Measurements from ENCODE around the gene CENPA. TPM values are rescaled to one million over a fixed set of nuclear protein-coding genes. Genes with fewer than 3 reads are reported as not detected.
A peak's percentile ranks its signal among the peaks of the same experiment; 100 is the strongest.

The CENPA gene
- total and polyA plus RNA-seq, 2 of the 13 experiments (the other 11 are each of a cell fraction or from before 2014, with no cell fraction given) = 28.5 to 38.5 TPM

GRCh38 chr2:26764078-26764887 is 21.6 kb upstream of the CENPA start, which contains the start of gene SLC35F6 (continued):
- TF ChIP-seq SRSF1 (optimal IDR thresholded peaks at IDR 0.05; ENCODE audit: low read depth, low read length) = peak; percentile 81
- peak; percentile 77; the same call in 1 of the 2 replicates for TF ChIP-seq SALL1 (CRISPR knock-in tag; IDR thresholded peaks at IDR 0.05)
- no peak for TF ChIP-seq NFIB (CRISPR knock-in tag; IDR thresholded peaks at IDR 0.05; ENCODE audit: borderline replicate concordance)
- peak in 1 of 2 experiments; percentile 75; a peak in 2 of 4 replicates for TF ChIP-seq KLF16 (CRISPR knock-in tag; IDR thresholded peaks at IDR 0.05)
- TF ChIP-seq GFI1 (CRISPR knock-in tag; IDR thresholded peaks at IDR 0.05; ENCODE audit: borderline replicate concordance) = 0 out of 2 replicates have a peak, but pooled peaks have one; percentile 43
- TF ChIP-seq ZNF280D (CRISPR knock-in tag; IDR thresholded peaks at IDR 0.05) = no peak
- TF ChIP-seq ATF2 (CRISPR knock-in tag; IDR thresholded peaks at IDR 0.05) = peak; percentile 40; the same call in 1 of the 2 replicates
- TF ChIP-seq HNRNPLL (IDR thresholded peaks at IDR 0.05; ENCODE audit: low read depth, low read length, poor library complexity, severe bottlenecking) = peak; percentile 71
- no peak for TF ChIP-seq DBP (CRISPR knock-in tag; IDR thresholded peaks at IDR 0.05; ENCODE audit: not compliant biosample characterization)
- TF ChIP-seq IKZF5 (CRISPR knock-in tag; IDR thresholded peaks at IDR 0.05) = peak; percentile 68; the same call in 1 of the 2 replicates
- TF ChIP-seq KDM2A (CRISPR knock-in tag; IDR thresholded peaks at IDR 0.05; ENCODE audit: borderline replicate concordance, low read depth) = peak; percentile 87; the same call in 1 of the 2 replicates
- TF ChIP-seq ZNF230 (CRISPR knock-in tag; IDR thresholded peaks at IDR 0.05) = no peak; the same call in 1 of the 2 replicates
- peak; percentile 87; the same call in 1 of the 2 replicates for TF ChIP-seq ZNF567 (CRISPR knock-in tag; IDR thresholded peaks at IDR 0.05; ENCODE audit: borderline replicate concordance)
- no peak for TF ChIP-seq ZNF232 (CRISPR knock-in tag; IDR thresholded peaks at IDR 0.05; ENCODE audit: borderline replicate concordance)
- TF ChIP-seq TOPORS (CRISPR knock-in tag; IDR thresholded peaks at IDR 0.05) = 0 out of 2 replicates have a peak, but pooled peaks have one; percentile 25
- TF ChIP-seq ZNF3 (CRISPR knock-in tag; IDR thresholded peaks at IDR 0.05) = no peak
- 0 out of 2 replicates have a peak, but pooled peaks have one; percentile 10 for TF ChIP-seq TBX3 (IDR thresholded peaks at IDR 0.05; ENCODE audit: borderline replicate concordance)
- TF ChIP-seq ZNF749 (CRISPR knock-in tag; IDR thresholded peaks at IDR 0.05; ENCODE audit: borderline replicate concordance) = no peak

All from HepG2 (cell line).